Body of pancreas (tissue), 4 donors: ENCODE measurements around the gene NGEF.

Source experiments
- CTCF ChIP-seq, 7 experiments: fragments of 450-650 bp in 4 of 7; fragments of 200-600 bp in 3 of 7; sonication (generic) in 3 of 7; IDR thresholded peaks; one replicate each; pipeline ENCODE4 v1.5.1; 2016 to 2019; ENCODE audit warnings: antibody characterized with exemption in 7 of 7
- POLR2A ChIP-seq, 3 donors: fragments of 450-650 bp; IDR thresholded peaks; one replicate each; pipeline ENCODE4 v1.6.1; 2016; ENCODE audit warnings: antibody characterized with exemption in 3 of 3, mild to moderate bottlenecking in 2 of 3

DNA sequence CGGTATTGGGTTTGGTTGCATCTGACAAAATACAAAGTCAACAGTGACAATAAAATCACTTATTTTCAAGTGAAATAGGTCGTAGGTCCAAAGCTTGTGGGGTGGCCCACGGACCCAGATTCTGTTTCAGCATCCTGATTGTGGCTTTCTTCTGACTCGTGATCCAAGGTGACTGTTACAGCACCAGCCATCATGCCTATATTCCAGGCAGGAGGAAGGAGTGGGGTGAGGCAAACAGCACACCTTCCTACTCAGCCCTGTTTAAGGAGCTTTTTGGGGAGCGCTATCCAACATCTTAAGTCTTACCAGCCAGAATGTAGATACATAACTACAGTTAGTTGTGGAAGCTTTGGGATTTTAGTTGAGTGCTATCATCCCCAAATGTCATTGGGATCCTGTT lies 151.7 kb downstream of the NGEF start:
- TF ChIP-seq CTCF (IDR thresholded peaks at IDR 0.05) (no peak), POLR2A (IDR thresholded peaks at IDR 0.05) (no peak)
